Pons (tissue), 1 donor: Measurements from ENCODE around the gene ADARB2.
"Not testable (repeated sequence)": the region's sequence is repeated elsewhere in the genome, so short reads cannot be mapped to it uniquely, and the experiment has no call there.

Experiments used
- DNase-seq: peaks from one replicate; pipeline ENCODE4 v3.0.0-alpha.2; 2016; ENCODE audit warnings: low spot score

ADARB2 gene

GRCh38 chr10:1264001-1264400 is 473.3 kb downstream of the ADARB2 start:
- DNase-seq, result no peak

- no peak for DNase-seq
Measured at GRCh38 chr10:1257274-1257673, 480.1 kb downstream of the ADARB2 start.

- DNase-seq, result no peak
Measured at GRCh38 chr10:1256432-1256725, 480.9 kb downstream of the ADARB2 start.

GRCh38 chr10:1255600-1256431 is 481.5 kb downstream of the ADARB2 start:
- no peak for DNase-seq

- no peak for DNase-seq
Measured at GRCh38 chr10:1255118-1255517, 482.2 kb downstream of the ADARB2 start.

- DNase-seq, result no peak
Measured at GRCh38 chr10:1253523-1254353, 483.6 kb downstream of the ADARB2 start.

GRCh38 chr10:1251769-1252168 is 485.6 kb downstream of the ADARB2 start:
- DNase-seq, result peak; percentile 82

- no peak for DNase-seq
Measured at GRCh38 chr10:1249142-1249920, 488.0 kb downstream of the ADARB2 start.

GRCh38 chr10:1248262-1248630 is 489.1 kb downstream of the ADARB2 start:
- DNase-seq, result not testable (repeated sequence)

GRCh38 chr10:1247598-1248261 is 489.6 kb downstream of the ADARB2 start:
- DNase-seq, result no peak

- DNase-seq, result no peak
Measured at GRCh38 chr10:1244493-1244892, 492.8 kb downstream of the ADARB2 start.

- DNase-seq, result peak; percentile 43
Measured at GRCh38 chr10:1243486-1244234, 493.7 kb downstream of the ADARB2 start.

GRCh38 chr10:1242975-1243374 is 494.4 kb downstream of the ADARB2 start:
- DNase-seq, result no peak

GRCh38 chr10:1241973-1242935 is 495.1 kb downstream of the ADARB2 start:
- no peak for DNase-seq

- no peak for DNase-seq
Measured at GRCh38 chr10:1241322-1241890, 495.9 kb downstream of the ADARB2 start.

GRCh38 chr10:1240341-1240775 is 497.0 kb downstream of the ADARB2 start:
- DNase-seq, result peak; percentile 51

- DNase-seq, result no peak
Measured at GRCh38 chr10:1233031-1233430, 504.3 kb downstream of the ADARB2 start.

- DNase-seq, result no peak
Measured at GRCh38 chr10:1232164-1232911, 505.0 kb downstream of the ADARB2 start.
